Measurements from ENCODE around the gene UBD.

Gene UBD

GRCh38 chr6:29510746-29511300, 48.7 kb downstream of the UBD start:
- no peaks in the 10 kb centered on the region for H3K36me3 ChIP-seq (ENCODE audit: low read depth)
- H3K9me3 ChIP-seq (ENCODE audit: severe bottlenecking) = no peaks in the 10 kb centered on the region
- H3K4me1 ChIP-seq (ENCODE audit: insufficient read depth, poor library complexity, severe bottlenecking) = peaks cover 1% of the 10 kb centered on the region
- H3K27me3 ChIP-seq (ENCODE audit: insufficient read depth, poor library complexity, severe bottlenecking) = no peaks in the 10 kb centered on the region
- no peak overlapping the region for H3K27ac ChIP-seq (ENCODE audit: poor library complexity, severe bottlenecking)
- DNase-seq (ENCODE audit: low spot score) = no peak
- no peak overlapping the region for H3K4me3 ChIP-seq (ENCODE audit: severe bottlenecking)
- TF ChIP-seq CTCF (IDR thresholded peaks at IDR 0.05; ENCODE audit: poor library complexity, severe bottlenecking) = no peak
- ATAC-seq (ENCODE audit: low read depth) = no peak

- no peaks in the 10 kb centered on the region for H3K27me3 ChIP-seq (ENCODE audit: insufficient read depth, poor library complexity, severe bottlenecking)
Observed at GRCh38 chr6:29510202-29510601, 49.3 kb downstream of the UBD start.

GRCh38 chr6:29509711-29510110, 49.8 kb downstream of the UBD start:
- H3K9me3 ChIP-seq (ENCODE audit: severe bottlenecking) = no peaks in the 10 kb centered on the region
- no peak overlapping the region for H3K27ac ChIP-seq (ENCODE audit: poor library complexity, severe bottlenecking)
- ATAC-seq (ENCODE audit: low read depth) (no peak), DNase-seq (ENCODE audit: low spot score) (no peak)
- H3K27me3 ChIP-seq (ENCODE audit: insufficient read depth, poor library complexity, severe bottlenecking) = no peaks in the 10 kb centered on the region
- TF ChIP-seq CTCF (IDR thresholded peaks at IDR 0.05; ENCODE audit: poor library complexity, severe bottlenecking) = no peak
- no peaks in the 10 kb centered on the region for H3K36me3 ChIP-seq (ENCODE audit: low read depth)
- H3K4me1 ChIP-seq (ENCODE audit: insufficient read depth, poor library complexity, severe bottlenecking) = no peaks in the 10 kb centered on the region
- no peak overlapping the region for H3K4me3 ChIP-seq (ENCODE audit: severe bottlenecking)

More at GRCh38 chr6:29510202-29510601, 49.3 kb downstream of the UBD start:
- Histone ChIP-seq H3K4me1 (ENCODE audit: insufficient read depth, poor library complexity, severe bottlenecking) (no peaks in the 10 kb centered on the region), H3K27ac (ENCODE audit: poor library complexity, severe bottlenecking) (no peak overlapping the region), H3K9me3 (ENCODE audit: severe bottlenecking) (no peaks in the 10 kb centered on the region), H3K4me3 (ENCODE audit: severe bottlenecking) (no peak overlapping the region), H3K36me3 (ENCODE audit: low read depth) (no peaks in the 10 kb centered on the region)
- DNase-seq (ENCODE audit: low spot score) (no peak), ATAC-seq (ENCODE audit: low read depth) (no peak)
- no peak for TF ChIP-seq CTCF (IDR thresholded peaks at IDR 0.05; ENCODE audit: poor library complexity, severe bottlenecking)

- Histone ChIP-seq H3K27me3 (ENCODE audit: insufficient read depth, poor library complexity, severe bottlenecking) (no peaks in the 10 kb centered on the region), H3K9me3 (ENCODE audit: severe bottlenecking) (no peaks in the 10 kb centered on the region), H3K36me3 (ENCODE audit: low read depth) (no peaks in the 10 kb centered on the region), H3K27ac (ENCODE audit: poor library complexity, severe bottlenecking) (no peak overlapping the region), H3K4me1 (ENCODE audit: insufficient read depth, poor library complexity, severe bottlenecking) (no peaks in the 10 kb centered on the region), H3K4me3 (ENCODE audit: severe bottlenecking) (no peak overlapping the region)
- no peak for ATAC-seq (ENCODE audit: low read depth)
- TF ChIP-seq CTCF (IDR thresholded peaks at IDR 0.05; ENCODE audit: poor library complexity, severe bottlenecking) = no peak
- DNase-seq (ENCODE audit: low spot score) = no peak
Observed at GRCh38 chr6:29509239-29509638, 50.3 kb downstream of the UBD start.

- Histone ChIP-seq H3K4me1 (ENCODE audit: insufficient read depth, poor library complexity, severe bottlenecking) (no peaks in the 10 kb centered on the region), H3K4me3 (ENCODE audit: severe bottlenecking) (no peak overlapping the region), H3K36me3 (ENCODE audit: low read depth) (no peaks in the 10 kb centered on the region), H3K27ac (ENCODE audit: poor library complexity, severe bottlenecking) (no peak overlapping the region), H3K9me3 (ENCODE audit: severe bottlenecking) (no peaks in the 10 kb centered on the region), H3K27me3 (ENCODE audit: insufficient read depth, poor library complexity, severe bottlenecking) (no peaks in the 10 kb centered on the region)
- DNase-seq (ENCODE audit: low spot score) = no peak
- TF ChIP-seq CTCF (IDR thresholded peaks at IDR 0.05; ENCODE audit: poor library complexity, severe bottlenecking) = no peak
- no peak for ATAC-seq (ENCODE audit: low read depth)
Observed at GRCh38 chr6:29507319-29507718, 52.2 kb downstream of the UBD start.
